Measurements from ENCODE around the gene DNAL1. TPM values are rescaled to one million over a fixed set of nuclear protein-coding genes. Genes with fewer than 3 reads are reported as not detected.

The DNAL1 gene
- total and polyA plus RNA-seq, 10 of the 15 experiments (the other 5 are each of a cell fraction or from before 2014, with no cell fraction given), result 2.4 to 18.2 (median 7.4) TPM

- Histone ChIP-seq H4K20me1 (ENCODE audit: control insufficient read depth, insufficient read depth) (peaks cover 6% of the 10 kb centered on the region), H2AFZ (ENCODE audit: control insufficient read depth, low read depth, low read length) (no peak overlapping the region), H3K4me2 (ENCODE audit: control insufficient read depth, insufficient read depth) (no peak overlapping the region), H3K4me1 (ENCODE audit: control insufficient read depth, insufficient read depth, low read length) (no peaks in the 10 kb centered on the region), H3K27ac (ENCODE audit: control insufficient read depth, insufficient read depth) (no peak overlapping the region), H3K27me3 (replicated peaks in 1 of 2; ENCODE audit: control insufficient read depth in 2 of 2, insufficient read depth in 2 of 2, low read length in 1 of 2) (no peaks in the 10 kb centered on the region), H3K4me3 (no peak overlapping the region), H3K9ac (ENCODE audit: control insufficient read depth, insufficient read depth, low read length) (no peak overlapping the region), H3K9me3 (replicated peaks; ENCODE audit: control insufficient read depth, insufficient read depth, low read length) (no peaks in the 10 kb centered on the region), H3K79me2 (ENCODE audit: control insufficient read depth, insufficient read depth, low read length) (peaks cover 5% of the 10 kb centered on the region), H3K36me3 (ENCODE audit: control insufficient read depth in 2 of 2, insufficient read depth in 2 of 2, low read length in 1 of 2) (peaks cover 70 to 88% of the 10 kb centered on the region in 2 experiments)
- DNase-seq (ENCODE audit: low read depth, low spot score) (no peak), ATAC-seq (no peak), FAIRE-seq (no peak)
- in situ Hi-C loops (cut with MboI) (loop anchor here (25.0 kb wide), 1 partner anchor 313 kb away; no protein-coding TSS in a partner anchor), intact Hi-C loops (cut with micrococcal nuclease; ENCODE audit: unreplicated experiment) (loop anchor here (5.0 kb wide), 2 partner anchors 163 to 313 kb away; partner anchors contain the start of gene ZNF410)
- 100% methylated on average over 2 of the region's 2 CpGs for WGBS (ENCODE audit: insufficient coverage, insufficient replicate concordance, low lambda C conversion rate, missing lambda C conversion rate)
- POLR2A ChIA-PET, result interaction anchor here (1.4 kb wide), 1 partner anchor 25 kb away, joined by 3 read pairs; no protein-coding TSS in a partner anchor
- CTCF ChIA-PET, result interaction anchor here (0.8 kb wide), 1 partner anchor 20 kb away, joined by 3 read pairs; no protein-coding TSS in a partner anchor
- RAD21 ChIA-PET (ENCODE audit: unreplicated experiment), result interaction anchor here (1.1 to 2.0 kb wide), 2 partner anchors 8 to 17 kb away, joined by 3 to 4 read pairs; no protein-coding TSS in a partner anchor
- no TSS peak for BruUV-seq (replicated peaks)
- SMC1A ChIA-PET (ENCODE audit: uncharacterized antibody, unreplicated experiment), result interaction anchor here (0.5 to 1.8 kb wide), 2 partner anchors 98 to 145 kb away, joined by 4 to 8 read pairs; no protein-coding TSS in a partner anchor
- TF ChIP-seq RELB (IDR thresholded peaks at IDR 0.05; ENCODE audit: low read depth), result no peak
- TF ChIP-seq KDM1A (IDR thresholded peaks at IDR 0.05; ENCODE audit: borderline replicate concordance), result no peak
- TF ChIP-seq PML (IDR thresholded peaks at IDR 0.05; ENCODE audit: low read length), result no peak
- TF ChIP-seq ELK1 (IDR thresholded peaks at IDR 0.05; ENCODE audit: low read depth, low read length), result no peak
- TF ChIP-seq ZNF687 (IDR thresholded peaks at IDR 0.05), result no peak
- TF ChIP-seq PAX8 (IDR thresholded peaks at IDR 0.05), result no peak
- TF ChIP-seq SPI1 (IDR thresholded peaks at IDR 0.05; ENCODE audit: borderline replicate concordance, insufficient read depth, low read depth, low read length), result no peak
- no peak for TF ChIP-seq RCOR1 (conservative IDR thresholded peaks at IDR 0.05; ENCODE audit: low read depth, low read length)
- TF ChIP-seq USF2 (IDR thresholded peaks at IDR 0.05; ENCODE audit: borderline replicate concordance, low read depth, low read length), result no peak
- TF ChIP-seq STAT1 (conservative IDR thresholded peaks at IDR 0.05), result no peak
- TF ChIP-seq CREM (IDR thresholded peaks at IDR 0.05; ENCODE audit: low read depth), result no peak
- TF ChIP-seq HDAC6 (IDR thresholded peaks at IDR 0.05; ENCODE audit: unreplicated experiment), result no peak
- no peak for TF ChIP-seq TCF7 (IDR thresholded peaks at IDR 0.05; ENCODE audit: borderline replicate concordance)
- no peak for TF ChIP-seq POLR2AphosphoS5 (IDR thresholded peaks at IDR 0.05; ENCODE audit: low read length)
- TF ChIP-seq PKNOX1 (IDR thresholded peaks at IDR 0.05), result no peak
- TF ChIP-seq CEBPB (IDR thresholded peaks at IDR 0.05; ENCODE audit: borderline replicate concordance in 1 of 2, low read depth in 2 of 2, low read length in 2 of 2), result no peak
These were observed 79.9 kb downstream of the DNAL1 start for GRCh38 chr14:73724696-73725095.

Measured in GM12878 (cell line).